Type B pancreatic cell (in vitro differentiated cells): ENCODE data around the gene PGS1. TPM values are rescaled to one million over a fixed set of nuclear protein-coding genes. Genes with fewer than 3 reads are reported as not detected.
"Not testable (repeated sequence)": the region's sequence is repeated elsewhere in the genome, so short reads cannot be mapped to it uniquely, and the experiment has no call there.

ENCODE experiments used
- DNase-seq: peaks from one replicate; pipeline ENCODE4 v3.0.0; 2021; ENCODE audit warnings: mixed read lengths; ENCODE audit not compliant: unreplicated experiment; ENCODE audit errors: extremely low spot score
- H3K27ac Mint-ChIP-seq: 2 replicates; pipeline ENCODE4 v1.8.0; 2021; ENCODE audit warnings: mild to moderate bottlenecking, mixed read lengths
- H3K27me3 Mint-ChIP-seq: 2 replicates; pipeline ENCODE4 v1.8.0; 2021; ENCODE audit warnings: mixed read lengths
- H3K36me3 Mint-ChIP-seq: 2 replicates; pipeline ENCODE4 v1.8.0; 2021; ENCODE audit warnings: mixed read lengths
- H3K4me1 Mint-ChIP-seq: one replicate; pipeline ENCODE4 v1.8.0; 2021; ENCODE audit warnings: mixed read lengths; ENCODE audit not compliant: unreplicated experiment
- H3K4me3 Mint-ChIP-seq: 2 replicates; pipeline ENCODE4 v1.8.0; 2021; ENCODE audit warnings: mild to moderate bottlenecking, mixed read lengths
- H3K9me3 Mint-ChIP-seq: 2 replicates; pipeline ENCODE4 v1.8.0; 2021; ENCODE audit warnings: mixed read lengths
- long read RNA-seq: library from polyadenylated mRNA; unstranded; transcript quantifications from one replicate; pipeline ENCODE4 v2.0.0, GENCODE V29; 2020
- total RNA-seq: library from RNA; stranded (reverse); gene quantifications from 2 replicates; pipeline ENCODE4 v1.2.1, GENCODE V29; 2021; ENCODE audit warnings: low replicate concordance
- TF ChIP-seq, protein P1 (sequence below): fragments of 200-600 bp; sonication (generic); conservative IDR thresholded peaks from 2 replicates; pipeline ENCODE4 v1.5.0; 2021; ENCODE audit warnings: antibody characterized with exemption, mild to moderate bottlenecking

PGS1 gene, protein sequence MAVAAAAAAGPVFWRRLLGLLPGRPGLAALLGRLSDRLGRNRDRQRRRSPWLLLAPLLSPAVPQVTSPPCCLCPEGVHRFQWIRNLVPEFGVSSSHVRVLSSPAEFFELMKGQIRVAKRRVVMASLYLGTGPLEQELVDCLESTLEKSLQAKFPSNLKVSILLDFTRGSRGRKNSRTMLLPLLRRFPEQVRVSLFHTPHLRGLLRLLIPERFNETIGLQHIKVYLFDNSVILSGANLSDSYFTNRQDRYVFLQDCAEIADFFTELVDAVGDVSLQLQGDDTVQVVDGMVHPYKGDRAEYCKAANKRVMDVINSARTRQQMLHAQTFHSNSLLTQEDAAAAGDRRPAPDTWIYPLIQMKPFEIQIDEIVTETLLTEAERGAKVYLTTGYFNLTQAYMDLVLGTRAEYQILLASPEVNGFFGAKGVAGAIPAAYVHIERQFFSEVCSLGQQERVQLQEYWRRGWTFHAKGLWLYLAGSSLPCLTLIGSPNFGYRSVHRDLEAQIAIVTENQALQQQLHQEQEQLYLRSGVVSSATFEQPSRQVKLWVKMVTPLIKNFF
- 44.7 and 54.8 TPM in 2 replicates for total RNA-seq
- long read RNA-seq, transcript PGS1-201 (10 exons, 2,201 nt): major isoform, 22 of 68 reads
- long read RNA-seq, partial matches to known transcripts: 5 of 68 reads
- long read RNA-seq, other reads (novel, unspliced or antisense): 41 of 68 reads

DNA sequence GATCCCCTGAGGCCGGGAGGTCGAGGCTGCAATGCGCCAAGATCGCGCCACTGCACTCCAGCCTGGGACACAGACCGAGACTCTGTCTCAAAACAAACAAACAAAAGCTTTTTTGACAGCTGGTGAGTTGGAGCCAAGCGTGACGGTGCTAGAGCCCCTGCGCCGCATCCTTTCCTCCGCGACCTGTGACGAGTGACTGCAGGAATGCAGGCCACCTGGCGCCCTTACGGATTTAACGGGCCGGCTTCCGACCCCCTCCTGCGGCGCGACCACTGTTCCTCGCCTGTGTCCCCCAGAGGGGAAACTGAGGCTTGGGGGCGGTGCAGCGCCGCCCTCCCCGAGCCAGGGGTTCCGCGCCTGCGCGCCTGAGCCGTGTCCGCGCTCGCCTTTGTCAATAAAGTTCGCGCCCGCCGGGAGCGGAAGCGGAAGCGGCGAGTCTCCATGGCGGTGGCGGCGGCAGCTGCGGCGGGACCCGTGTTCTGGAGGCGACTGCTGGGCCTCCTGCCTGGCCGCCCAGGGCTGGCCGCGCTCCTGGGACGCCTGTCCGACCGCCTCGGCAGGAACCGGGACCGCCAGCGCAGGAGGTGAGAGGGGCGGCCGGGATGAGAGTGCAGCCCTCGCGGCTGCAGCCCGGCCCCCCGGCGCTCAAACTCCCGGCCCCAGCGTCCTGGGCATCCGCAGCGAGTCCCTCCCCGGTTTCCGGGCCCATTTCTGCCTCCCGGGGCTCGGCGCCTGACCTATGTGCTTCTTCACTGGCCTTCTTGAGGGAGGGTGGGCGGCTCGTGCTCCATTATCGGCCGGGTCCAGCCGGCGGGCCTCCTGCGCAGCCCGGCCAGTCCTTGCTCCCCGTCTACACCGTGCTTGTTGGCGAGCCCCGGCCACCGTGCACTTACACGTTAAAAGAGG is at the start of gene PGS1:
Gene PGS1, plus strand, starts transcription at position 425 of the 906 bp plus-strand sequence. Its CDS starts 17 bp downstream, at position 442.
- Mint-ChIP-seq H3K27ac (peak within 1 kb of the TSS; percentile 89), H3K27me3 (no peaks in the 10 kb centered on the region), H3K4me3 (peak within 1 kb of the TSS; percentile 98), H3K4me1 (peaks cover 58% of the 10 kb centered on the region), H3K36me3 (peaks cover 12% of the 10 kb centered on the region), H3K9me3 (no peaks in the 10 kb centered on the region)
- DNase-seq: peak; percentile 88
- TF ChIP-seq, protein P1, sequence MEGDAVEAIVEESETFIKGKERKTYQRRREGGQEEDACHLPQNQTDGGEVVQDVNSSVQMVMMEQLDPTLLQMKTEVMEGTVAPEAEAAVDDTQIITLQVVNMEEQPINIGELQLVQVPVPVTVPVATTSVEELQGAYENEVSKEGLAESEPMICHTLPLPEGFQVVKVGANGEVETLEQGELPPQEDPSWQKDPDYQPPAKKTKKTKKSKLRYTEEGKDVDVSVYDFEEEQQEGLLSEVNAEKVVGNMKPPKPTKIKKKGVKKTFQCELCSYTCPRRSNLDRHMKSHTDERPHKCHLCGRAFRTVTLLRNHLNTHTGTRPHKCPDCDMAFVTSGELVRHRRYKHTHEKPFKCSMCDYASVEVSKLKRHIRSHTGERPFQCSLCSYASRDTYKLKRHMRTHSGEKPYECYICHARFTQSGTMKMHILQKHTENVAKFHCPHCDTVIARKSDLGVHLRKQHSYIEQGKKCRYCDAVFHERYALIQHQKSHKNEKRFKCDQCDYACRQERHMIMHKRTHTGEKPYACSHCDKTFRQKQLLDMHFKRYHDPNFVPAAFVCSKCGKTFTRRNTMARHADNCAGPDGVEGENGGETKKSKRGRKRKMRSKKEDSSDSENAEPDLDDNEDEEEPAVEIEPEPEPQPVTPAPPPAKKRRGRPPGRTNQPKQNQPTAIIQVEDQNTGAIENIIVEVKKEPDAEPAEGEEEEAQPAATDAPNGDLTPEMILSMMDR: no peak

DNA sequence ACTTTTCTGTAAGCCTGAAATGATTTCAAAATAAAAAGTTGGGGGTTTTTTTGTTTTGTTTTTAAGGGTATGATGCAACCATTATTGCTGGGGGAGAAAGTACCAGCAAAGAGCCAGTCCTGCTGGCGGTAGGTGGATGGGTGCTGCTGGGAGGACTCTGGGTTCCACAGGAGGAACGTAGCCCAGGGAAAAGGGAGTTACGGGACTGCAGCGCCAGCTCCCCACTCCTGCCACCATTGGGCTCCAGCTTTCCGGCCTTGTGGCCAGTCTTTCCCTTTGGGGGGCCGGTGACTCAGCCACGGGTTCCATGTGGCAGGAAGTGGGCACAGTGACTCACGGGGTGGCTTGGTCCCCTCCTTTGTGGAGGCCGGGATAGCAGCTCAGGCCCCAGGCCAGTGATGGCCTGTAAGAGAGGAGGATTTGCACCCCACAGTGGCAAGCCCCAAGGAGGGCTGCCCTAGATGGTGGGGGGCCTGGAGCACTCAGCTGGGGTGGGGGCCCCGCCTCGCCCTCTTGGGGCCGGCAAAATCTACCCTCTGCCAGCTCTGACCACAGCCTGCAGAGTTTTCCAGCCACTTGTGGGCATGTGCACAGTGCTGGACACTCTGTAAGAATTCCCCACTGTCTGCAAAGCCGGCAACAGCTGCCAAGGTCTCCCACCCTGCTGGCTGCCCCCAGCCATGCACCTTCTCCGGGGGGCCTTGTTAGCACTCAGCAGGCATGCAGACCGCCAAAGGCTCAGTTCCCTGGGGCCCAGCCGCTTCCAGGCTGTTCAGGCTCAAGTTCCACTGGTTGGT is 49.0 kb upstream of the PGS1 start:
- Mint-ChIP-seq H3K27ac (peak overlapping the region; percentile 6), H3K4me3 (no peak overlapping the region), H3K9me3 (no peaks in the 10 kb centered on the region), H3K27me3 (no peaks in the 10 kb centered on the region), H3K36me3 (no peaks in the 10 kb centered on the region), H3K4me1 (peaks cover 20% of the 10 kb centered on the region)
- TF ChIP-seq, protein P1: no peak
- no peak for DNase-seq

DNA sequence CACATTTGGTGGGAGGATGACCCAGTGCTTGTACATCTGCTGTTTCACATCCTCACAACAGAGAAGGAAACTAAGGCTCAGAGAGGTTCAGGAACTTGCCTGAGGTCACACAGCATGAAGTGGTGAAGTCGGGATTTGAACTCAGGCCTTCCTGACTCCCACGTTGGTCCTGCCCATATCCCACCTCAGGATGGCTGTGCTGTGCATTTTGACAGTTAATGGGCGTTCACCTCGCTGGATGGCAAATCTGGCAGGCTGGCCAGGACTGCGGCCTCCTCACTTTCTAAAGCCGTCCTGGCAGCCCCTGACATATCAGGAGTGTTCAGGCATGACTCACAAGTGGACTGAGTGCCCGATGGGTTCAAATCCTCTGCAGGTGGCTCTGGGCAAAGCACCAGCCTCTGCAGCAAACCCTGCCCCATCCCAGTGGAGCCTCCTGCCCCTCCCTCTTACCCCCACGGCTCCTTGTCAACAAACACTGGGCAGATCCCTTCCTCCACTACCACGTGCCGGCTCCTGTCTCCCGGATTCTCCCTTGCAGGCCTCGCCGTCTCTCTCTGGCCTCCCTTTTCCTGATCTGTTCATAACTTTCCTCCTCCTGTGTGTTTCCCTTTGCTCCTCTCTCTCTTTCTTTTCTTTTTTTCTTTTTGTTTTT is 47.8 kb upstream of the PGS1 start:
- no peak overlapping the region for H3K27ac Mint-ChIP-seq
- no peak overlapping the region for H3K4me3 Mint-ChIP-seq
- H3K4me1 Mint-ChIP-seq: peaks cover 14% of the 10 kb centered on the region
- no peak for DNase-seq
- no peaks in the 10 kb centered on the region for H3K36me3 Mint-ChIP-seq
- TF ChIP-seq, protein P1: no peak
- H3K9me3 Mint-ChIP-seq: no peaks in the 10 kb centered on the region
- no peaks in the 10 kb centered on the region for H3K27me3 Mint-ChIP-seq

DNA sequence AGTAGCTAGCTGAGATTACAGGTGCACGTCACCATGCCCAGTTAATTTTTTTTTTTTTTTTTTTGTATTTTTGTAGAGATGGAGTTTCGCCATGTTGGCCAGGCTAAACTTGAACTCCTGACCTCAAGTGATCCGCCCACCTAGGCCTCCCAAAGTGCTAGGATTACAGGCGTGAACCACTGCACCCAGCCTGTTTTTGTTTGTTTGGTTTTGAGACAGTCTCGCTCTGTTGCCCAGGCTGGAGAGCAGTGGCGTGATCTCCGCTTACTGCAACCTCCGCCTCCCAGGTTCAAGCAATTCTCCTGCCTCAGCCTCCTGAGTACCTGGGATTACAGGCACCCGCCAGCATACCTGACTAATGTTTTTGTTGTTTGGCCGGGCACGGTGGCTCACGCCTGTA is 47.1 kb upstream of the PGS1 start:
- H3K4me3 Mint-ChIP-seq, H3K36me3 Mint-ChIP-seq, DNase-seq, H3K27me3 Mint-ChIP-seq, H3K9me3 Mint-ChIP-seq, H3K27ac Mint-ChIP-seq: not testable (repeated sequence)
- H3K4me1 Mint-ChIP-seq: peaks cover 14% of the 10 kb centered on the region

DNA sequence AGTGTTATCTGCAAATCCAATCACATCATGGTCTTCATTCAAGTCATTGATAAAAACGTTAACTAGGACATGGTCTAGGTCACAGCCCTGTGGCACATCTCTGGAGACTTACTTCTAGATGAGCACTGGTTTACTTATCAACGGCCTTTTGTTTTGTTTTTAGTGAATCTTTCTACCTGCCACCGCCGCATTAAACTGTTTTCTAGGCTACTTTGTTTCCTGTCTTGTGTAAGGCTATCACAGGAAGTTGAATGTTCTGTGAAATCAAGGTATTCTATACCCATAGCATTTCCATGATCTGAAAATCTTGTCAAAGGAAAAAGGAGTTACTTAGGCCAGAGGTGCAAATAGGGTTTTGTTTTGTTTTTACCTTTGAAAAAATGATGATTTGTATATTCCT is 45.5 kb upstream of the PGS1 start:
- Mint-ChIP-seq H3K36me3 (no peaks in the 10 kb centered on the region), H3K27ac (no peak overlapping the region), H3K9me3 (no peaks in the 10 kb centered on the region), H3K27me3 (no peaks in the 10 kb centered on the region), H3K4me3 (no peak overlapping the region), H3K4me1 (peaks cover 14% of the 10 kb centered on the region)
- no peak for DNase-seq
- TF ChIP-seq, protein P1: no peak
